ENCODE data around the gene RCL1. TPM values are rescaled to one million over a fixed set of nuclear protein-coding genes. Genes with fewer than 3 reads are reported as not detected.
A peak's percentile ranks its signal among the peaks of the same experiment; 100 is the strongest.

RCL1 gene
- total and polyA plus RNA-seq, 8 donors: 11.2 to 22.6 (median 18.2) TPM

DNA sequence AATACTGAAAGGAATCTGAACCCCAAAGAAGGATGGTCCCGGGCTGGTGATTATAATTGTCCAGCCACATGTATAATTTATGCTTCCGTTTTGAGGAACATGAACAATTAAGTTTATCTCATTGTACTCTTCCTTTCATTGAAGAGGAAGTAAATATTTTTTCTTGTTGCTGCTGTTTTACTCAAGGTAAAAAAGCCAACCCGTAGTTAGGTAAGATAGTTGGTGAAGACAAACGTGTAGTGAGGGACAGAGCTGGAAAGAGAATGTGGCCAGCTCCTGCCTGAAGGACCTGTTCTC, 5.1 kb downstream of the RCL1 start:
- H3K27me3 ChIP-seq: no peaks in the 10 kb centered on the region
- H3K4me1 ChIP-seq: peaks cover 12 to 58% of the 10 kb centered on the region in 2 donors
- TF ChIP-seq, protein P1, sequence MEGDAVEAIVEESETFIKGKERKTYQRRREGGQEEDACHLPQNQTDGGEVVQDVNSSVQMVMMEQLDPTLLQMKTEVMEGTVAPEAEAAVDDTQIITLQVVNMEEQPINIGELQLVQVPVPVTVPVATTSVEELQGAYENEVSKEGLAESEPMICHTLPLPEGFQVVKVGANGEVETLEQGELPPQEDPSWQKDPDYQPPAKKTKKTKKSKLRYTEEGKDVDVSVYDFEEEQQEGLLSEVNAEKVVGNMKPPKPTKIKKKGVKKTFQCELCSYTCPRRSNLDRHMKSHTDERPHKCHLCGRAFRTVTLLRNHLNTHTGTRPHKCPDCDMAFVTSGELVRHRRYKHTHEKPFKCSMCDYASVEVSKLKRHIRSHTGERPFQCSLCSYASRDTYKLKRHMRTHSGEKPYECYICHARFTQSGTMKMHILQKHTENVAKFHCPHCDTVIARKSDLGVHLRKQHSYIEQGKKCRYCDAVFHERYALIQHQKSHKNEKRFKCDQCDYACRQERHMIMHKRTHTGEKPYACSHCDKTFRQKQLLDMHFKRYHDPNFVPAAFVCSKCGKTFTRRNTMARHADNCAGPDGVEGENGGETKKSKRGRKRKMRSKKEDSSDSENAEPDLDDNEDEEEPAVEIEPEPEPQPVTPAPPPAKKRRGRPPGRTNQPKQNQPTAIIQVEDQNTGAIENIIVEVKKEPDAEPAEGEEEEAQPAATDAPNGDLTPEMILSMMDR (IDR thresholded peaks at IDR 0.05): no peak
- no peak for ATAC-seq
- H3K36me3 ChIP-seq: no peaks in the 10 kb centered on the region
- H3K4me3 ChIP-seq: no peak overlapping the region
- no peak for DNase-seq
- no peaks in the 10 kb centered on the region for H3K9me3 ChIP-seq
- intact Hi-C loops (cut with DNase I): no loop called here
- H3K27ac ChIP-seq: peak overlapping the region; percentile 42 to 67

DNA sequence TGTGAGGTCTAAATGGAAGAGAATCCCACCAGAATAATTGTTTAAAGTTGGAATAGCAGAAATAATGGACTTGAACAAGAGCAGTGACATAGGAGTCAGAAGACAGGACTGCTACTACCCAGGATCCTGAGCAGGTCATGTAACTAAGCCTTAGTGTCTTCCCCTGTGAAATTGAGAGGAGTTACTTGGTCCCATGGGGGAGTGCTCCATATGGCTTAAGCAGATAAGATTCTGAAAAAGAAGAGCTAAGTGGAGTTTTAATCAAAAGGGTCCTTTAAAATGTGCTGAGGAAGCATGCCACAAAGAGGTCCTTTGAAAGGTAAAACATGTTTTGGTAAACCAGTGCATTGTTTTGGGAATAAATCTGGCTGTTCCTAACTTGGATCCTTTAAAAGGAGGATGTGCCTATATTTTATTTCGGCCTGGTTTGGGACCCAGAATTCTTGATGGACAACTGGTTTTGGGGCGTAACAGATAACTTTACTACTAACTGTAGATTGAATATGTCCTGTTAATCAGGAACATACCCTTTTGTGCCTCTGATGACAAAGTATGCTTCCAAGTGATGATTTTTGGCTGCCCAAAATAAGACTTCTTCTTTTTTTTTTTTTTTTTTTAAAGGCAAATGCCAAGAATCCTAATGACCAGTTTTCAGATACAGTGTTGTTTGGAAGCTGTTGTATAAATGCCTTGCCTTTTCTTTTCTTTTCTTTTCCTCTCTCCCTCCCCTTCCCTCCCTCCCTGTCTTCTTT, 5.7 kb downstream of the RCL1 start:
- DNase-seq: no peak
- peaks cover 12 to 53% of the 10 kb centered on the region in 2 donors for H3K4me1 ChIP-seq
- H3K27ac ChIP-seq: peak overlapping the region; percentile 42 to 67
- H3K9me3 ChIP-seq: no peaks in the 10 kb centered on the region
- no peaks in the 10 kb centered on the region for H3K27me3 ChIP-seq
- H3K36me3 ChIP-seq: no peaks in the 10 kb centered on the region
- intact Hi-C loops (cut with DNase I): no loop called here
- H3K4me3 ChIP-seq: no peak overlapping the region
- no peak for ATAC-seq
- TF ChIP-seq, protein P1 (IDR thresholded peaks at IDR 0.05): no peak

DNA sequence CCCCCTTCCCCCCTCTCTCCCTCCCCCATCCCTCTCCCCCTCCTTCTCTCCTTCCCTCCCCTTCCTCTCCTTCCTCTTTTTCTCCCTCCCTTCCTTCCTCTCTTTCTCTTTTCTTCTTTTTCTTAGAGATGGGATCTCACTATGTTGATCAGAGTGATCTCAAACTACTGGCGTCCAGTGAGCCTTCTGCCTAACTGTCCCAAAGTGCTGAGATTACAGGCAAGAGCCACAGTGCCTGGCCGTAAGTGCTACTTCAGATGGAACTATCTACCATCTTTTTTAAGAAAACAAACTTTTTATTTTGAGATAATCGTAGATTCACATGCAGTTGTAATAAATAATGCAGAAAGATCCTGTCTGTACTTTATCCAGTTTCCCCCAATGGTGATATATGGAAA, 6.3 kb downstream of the RCL1 start:
- intact Hi-C loops (cut with DNase I): no loop called here
- Histone ChIP-seq H3K9me3 (no peaks in the 10 kb centered on the region), H3K36me3 (no peaks in the 10 kb centered on the region), H3K27ac (peak overlapping the region in 1 of 2 donors; percentile 67), H3K4me3 (no peak overlapping the region), H3K4me1 (peaks cover 12 to 47% of the 10 kb centered on the region in 2 donors), H3K27me3 (no peaks in the 10 kb centered on the region)
- ATAC-seq: no peak
- TF ChIP-seq, protein P1 (IDR thresholded peaks at IDR 0.05): no peak
- no peak for DNase-seq

DNA sequence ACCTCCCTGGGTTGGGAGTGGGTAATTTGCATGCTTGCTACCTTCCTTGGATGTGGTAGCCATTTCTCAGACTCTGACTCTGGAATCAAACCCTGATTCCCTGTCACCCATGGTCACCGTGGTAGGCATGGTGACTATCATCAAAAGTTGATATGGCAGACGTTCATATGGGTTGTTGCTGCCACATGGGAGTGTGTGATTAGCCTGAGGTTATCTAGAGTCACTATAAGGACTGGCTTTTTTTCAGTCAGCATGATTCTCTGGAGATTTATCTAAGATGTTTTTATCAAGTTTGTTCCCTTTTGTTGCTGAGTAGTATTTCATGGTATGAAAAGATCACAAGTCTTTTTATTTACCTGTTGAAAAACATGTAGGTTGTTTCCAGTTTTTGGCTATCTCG, 7.0 kb downstream of the RCL1 start:
- ATAC-seq (no peak), DNase-seq (no peak)
- Histone ChIP-seq H3K27ac (no peak overlapping the region), H3K27me3 (no peaks in the 10 kb centered on the region), H3K4me1 (peaks cover 12 to 42% of the 10 kb centered on the region in 2 donors), H3K9me3 (no peaks in the 10 kb centered on the region), H3K36me3 (no peaks in the 10 kb centered on the region), H3K4me3 (no peak overlapping the region)
- TF ChIP-seq, protein P1 (IDR thresholded peaks at IDR 0.05): no peak
- intact Hi-C loops (cut with DNase I): no loop called here

DNA sequence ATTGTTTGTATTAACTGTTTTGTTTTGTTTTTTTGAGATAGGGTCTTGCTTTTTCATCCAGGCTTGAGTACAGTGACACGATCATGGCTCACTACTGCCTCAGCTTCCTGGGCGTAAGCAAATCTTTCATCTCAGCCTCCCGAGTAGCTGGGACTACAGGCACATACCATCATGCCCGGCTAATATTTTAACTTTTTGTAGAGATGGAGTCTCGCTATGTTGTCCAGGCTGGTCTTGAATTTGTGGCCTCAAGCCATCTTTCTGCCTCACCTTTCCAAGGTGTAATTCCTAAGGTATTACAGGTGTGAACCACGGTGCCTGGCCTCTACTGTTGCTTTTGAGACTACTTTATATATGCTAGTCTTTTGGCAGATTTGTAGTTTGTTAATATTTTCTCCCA, 8.4 kb downstream of the RCL1 start:
- H3K27ac ChIP-seq: no peak overlapping the region
- intact Hi-C loops (cut with DNase I): no loop called here
- ATAC-seq (no peak), DNase-seq (no peak)
- no peaks in the 10 kb centered on the region for H3K27me3 ChIP-seq
- no peak overlapping the region for H3K4me3 ChIP-seq
- peaks cover 12 to 41% of the 10 kb centered on the region in 2 donors for H3K4me1 ChIP-seq
- no peaks in the 10 kb centered on the region for H3K36me3 ChIP-seq
- TF ChIP-seq, protein P1 (IDR thresholded peaks at IDR 0.05): no peak
- peaks cover 0 to 2% of the 10 kb centered on the region in 2 donors for H3K9me3 ChIP-seq
